Psoas muscle (tissue), 8 donors: Measurements from ENCODE around the gene RBBP6. TPM values are rescaled to one million over a fixed set of nuclear protein-coding genes. Genes with fewer than 3 reads are reported as not detected.

Source experiments
- ATAC-seq, 4 donors: fragments of 200-7000 bp; cut with Tn5 transposase; one replicate each; pipeline ENCODE4 v1.9.1; 2020; ENCODE audit warnings: moderate library complexity in 3 of 4, mild to moderate bottlenecking in 2 of 4
- DNase-seq, 2 donors: peaks; one replicate each; pipeline ENCODE4 v3.0.0-alpha.2; 2020
- H3K27ac ChIP-seq: fragments of 200-600 bp; one replicate; pipeline ENCODE4 v1.8.0; 2022
- H3K27me3 ChIP-seq, 3 donors: fragments of 200-600 bp in 1 of 3; one replicate each; pipeline versions ENCODE4 v1.6.1 to v1.8.0; 2013 to 2022; ENCODE audit warnings: low read length in 2 of 3, mild to moderate bottlenecking in 2 of 3, moderate library complexity in 1 of 3; ENCODE audit not compliant: insufficient read depth in 3 of 3
- H3K36me3 ChIP-seq, 2 donors: fragments of 200-600 bp in 1 of 2; one replicate each; pipeline versions ENCODE4 v1.6.1 to v1.8.0; 2013 to 2022; ENCODE audit warnings: low read depth in 1 of 2, mild to moderate bottlenecking in 1 of 2, moderate library complexity in 1 of 2; ENCODE audit not compliant: insufficient read depth in 1 of 2
- H3K4me1 ChIP-seq: fragments of 200-600 bp; one replicate; pipeline ENCODE4 v1.8.0; 2022
- H3K4me3 ChIP-seq: fragments of 200-600 bp; one replicate; pipeline ENCODE4 v1.8.0; 2022; ENCODE audit warnings: mild to moderate bottlenecking
- H3K9me3 ChIP-seq: fragments of 200-600 bp; one replicate; pipeline ENCODE4 v1.8.0; 2022
- CTCF ChIP-seq: fragments of 200-600 bp; IDR thresholded peaks from one replicate; pipeline ENCODE4 v1.8.0; 2022; ENCODE audit warnings: antibody characterized with exemption
- WGBS, 3 donors: extraction: QIAGEN DNeasy Blood & Tissue Kit; methylation state at CpG; one replicate each; pipeline versions ENCODE4 v1.1.6 to v1.1.7; 2013; 5-methylcytosine and 5-hydroxymethylcytosine counted together
- intact Hi-C, 2 donors: fragments of 100-400 bp; cut with DNase I; formaldehyde crosslinking; loops; one replicate each; pipeline versions ENCODE4 v1.11.0 to v1.14.2; 2022
- polyA plus RNA-seq, 3 donors: library from polyadenylated mRNA; stranded (reverse); fragments of 200-250 nt; gene quantifications; one replicate each; pipeline ENCODE4 v1.2.3, GENCODE V29; 2013
- total RNA-seq, 4 donors: library from RNA; stranded (reverse); fragmentation: NEBNext Ultra II Directional in 2 of 4; extraction: Animal tissue kit (Norgen Biotek cat#: 25700) in 2 of 4; gene quantifications; one replicate each; pipeline versions ENCODE4 v1.2.1 to v1.2.4, GENCODE V29; 2021 to 2023
- donor health status: healthy with polysubstance abuse.
- donor health status: DM: no; HTN: no; CAD: no; lungs with moderate emphysema.
- donor health status: Bipolar disorder and iron deficiency.
- donor health status: healthy.
- donor health status: DM: yes; HTN: yes; CAD: no.
- donor health status: DM: no; HTN: no; CAD: no.
- donor health status: DM: no; HTN: no; CAD: no.
- donor health status: DM: yes; HTN: yes; CAD: no.

The RBBP6 gene
- total and polyA plus RNA-seq, 7 donors, result 11.7 to 30.7 (median 21.8) TPM

GRCh38 chr16:24520983-24521382, 18.4 kb upstream of the RBBP6 start:
- ATAC-seq, result no peak
- no peak overlapping the region for H3K4me3 ChIP-seq
- no peaks in the 10 kb centered on the region for H3K27me3 ChIP-seq
- H3K9me3 ChIP-seq, result no peaks in the 10 kb centered on the region
- H3K36me3 ChIP-seq, result no peaks in the 10 kb centered on the region
- H3K27ac ChIP-seq, result no peak overlapping the region
- no peaks in the 10 kb centered on the region for H3K4me1 ChIP-seq
- DNase-seq, result no peak
- 77 to 90% (median 80%) methylated on average over 3 of the region's 3 CpGs for WGBS, 3 donors
- TF ChIP-seq CTCF, result no peak
- intact Hi-C loops, result no loop called here

DNA sequence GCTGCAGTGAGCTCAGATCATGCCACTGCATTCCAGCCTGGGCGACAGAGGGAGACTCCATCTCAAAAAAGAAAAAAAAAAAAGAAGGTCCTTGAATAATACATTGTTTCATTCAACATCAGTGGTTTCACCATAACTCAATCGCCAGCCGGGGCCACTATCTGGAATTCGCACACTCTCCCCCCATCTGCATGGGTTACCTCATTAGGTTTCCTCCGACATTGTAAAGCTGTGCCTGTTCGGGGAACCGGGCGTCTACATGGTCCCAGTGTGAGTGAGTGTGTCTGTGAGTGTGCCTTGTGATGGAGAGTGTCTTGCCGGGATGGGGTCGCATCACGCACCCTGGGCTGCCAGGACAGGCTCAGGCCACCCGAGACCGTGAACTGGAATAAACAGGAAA, 16.6 kb upstream of the RBBP6 start:
- TF ChIP-seq CTCF, result no peak
- no peak for DNase-seq
- Histone ChIP-seq H3K9me3 (no peaks in the 10 kb centered on the region), H3K4me3 (no peak overlapping the region), H3K27ac (no peak overlapping the region), H3K36me3 (no peaks in the 10 kb centered on the region), H3K4me1 (no peaks in the 10 kb centered on the region), H3K27me3 (no peaks in the 10 kb centered on the region)
- ATAC-seq, result no peak
- intact Hi-C loops, result no loop called here
- 87 to 90% (median 88%) methylated on average over 12 to 13 of the region's 13 CpGs for WGBS, 3 donors

DNA sequence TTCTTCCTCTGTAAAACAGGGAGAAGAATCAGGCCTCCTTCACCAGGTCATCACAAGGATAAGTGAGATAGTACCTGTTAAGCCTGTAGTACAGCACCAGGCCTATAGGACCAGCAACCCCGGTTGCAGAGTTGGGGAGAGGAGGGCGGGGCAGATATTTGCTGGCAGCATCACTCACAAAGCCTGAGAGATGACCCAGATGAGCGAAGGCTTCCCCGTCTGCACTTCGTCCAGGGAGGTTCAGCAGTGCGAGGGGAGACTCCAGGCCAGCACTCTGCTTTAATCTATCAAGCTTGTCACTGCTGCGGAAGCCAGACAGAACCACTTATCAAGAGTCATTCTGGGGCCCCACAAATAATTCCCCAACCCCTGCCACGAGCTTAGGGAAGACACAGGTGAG, 15.8 kb upstream of the RBBP6 start:
- Histone ChIP-seq H3K4me3 (no peak overlapping the region), H3K4me1 (no peaks in the 10 kb centered on the region), H3K36me3 (no peaks in the 10 kb centered on the region), H3K9me3 (no peaks in the 10 kb centered on the region), H3K27me3 (no peaks in the 10 kb centered on the region), H3K27ac (no peak overlapping the region)
- WGBS, 3 donors, result 58 to 63% (median 63%) methylated on average over 8 of the region's 8 CpGs
- TF ChIP-seq CTCF, result no peak
- intact Hi-C loops, result no loop called here
- DNase-seq (no peak), ATAC-seq (no peak)

- H3K4me3 ChIP-seq, result no peak overlapping the region
- DNase-seq (no peak), ATAC-seq (no peak)
- H3K27me3 ChIP-seq, result no peaks in the 10 kb centered on the region
- intact Hi-C loops, result no loop called here
- H3K9me3 ChIP-seq, result no peaks in the 10 kb centered on the region
- WGBS, 3 donors, result 65 to 73% (median 71%) methylated on average over 4 of the region's 4 CpGs
- H3K36me3 ChIP-seq, result no peaks in the 10 kb centered on the region
- TF ChIP-seq CTCF, result no peak
- H3K4me1 ChIP-seq, result no peaks in the 10 kb centered on the region
- no peak overlapping the region for H3K27ac ChIP-seq
Measured at GRCh38 chr16:24524855-24525677, 14.3 kb upstream of the RBBP6 start.
